SK-N-SH treated with all-trans-retinoic acid at 6 μM for 48 hours (cell line): ENCODE measurements around the gene CCNL2.
"Not testable (repeated sequence)": the region's sequence is repeated elsewhere in the genome, so short reads cannot be mapped to it uniquely, and the experiment has no call there.

Experiments
- ATAC-seq: fragments of 200-7000 bp; cut with Tn5 transposase; 3 replicates; pipeline ENCODE4 v1.9.1; 2020; ENCODE audit warnings: mild to moderate bottlenecking, moderate library complexity
- ARNTL ChIP-seq: fragments of 450-650 bp; formaldehyde crosslinking; IDR thresholded peaks from 2 replicates; pipeline ENCODE4 v1.5.0; 2020; ENCODE audit warnings: low read depth, mild to moderate bottlenecking, moderate library complexity, borderline replicate concordance
- BACH2 ChIP-seq: fragments of 250-450 bp; sonication (Bioruptor Pico); IDR thresholded peaks from 2 replicates; pipeline ENCODE4 v1.9.0; 2021; ENCODE audit warnings: mild to moderate bottlenecking, borderline replicate concordance
- CSDC2 ChIP-seq: fragments of 250-450 bp; sonication (Bioruptor Pico); IDR thresholded peaks from 2 replicates; pipeline ENCODE4 v1.5.0; 2020; ENCODE audit warnings: mild to moderate bottlenecking, moderate library complexity
- ESRRG ChIP-seq: fragments of 250-450 bp; sonication (Bioruptor Pico); IDR thresholded peaks from 2 replicates; pipeline ENCODE4 v1.6.1; 2021; ENCODE audit warnings: mild to moderate bottlenecking
- GLIS3 ChIP-seq: fragments of 250-450 bp; sonication (Bioruptor Pico); IDR thresholded peaks from 2 replicates; pipeline ENCODE4 v1.5.0; 2020; ENCODE audit warnings: mild to moderate bottlenecking, moderate library complexity
- ISL1 ChIP-seq: fragments of 250-450 bp; sonication (Bioruptor Pico); IDR thresholded peaks from 2 replicates; pipeline ENCODE4 v2.1.2; 2022; ENCODE audit warnings: mild to moderate bottlenecking, moderate library complexity
- OSR1 ChIP-seq: fragments of 250-450 bp; sonication (Bioruptor Pico); IDR thresholded peaks from 2 replicates; pipeline ENCODE4 v1.8.0; 2022; ENCODE audit warnings: moderate library complexity, mild to moderate bottlenecking, inconsistent platforms
- RARB ChIP-seq: fragments of 250-450 bp; sonication (Bioruptor Pico); IDR thresholded peaks from 2 replicates; pipeline ENCODE4 v1.8.0; 2021; ENCODE audit warnings: mild to moderate bottlenecking, moderate library complexity
- TOX ChIP-seq: fragments of 250-450 bp; sonication (Bioruptor Pico); IDR thresholded peaks from 2 replicates; pipeline ENCODE4 v1.8.0; 2021; ENCODE audit warnings: mild to moderate bottlenecking, moderate library complexity, borderline replicate concordance
- ZNF70 ChIP-seq: fragments of 450-650 bp; formaldehyde crosslinking; IDR thresholded peaks from 2 replicates; pipeline ENCODE4 v1.5.0; 2020; ENCODE audit warnings: mild to moderate bottlenecking, moderate library complexity
- ZNF8 ChIP-seq: fragments of 450-650 bp; formaldehyde crosslinking; IDR thresholded peaks from 2 replicates; pipeline ENCODE4 v1.5.0; 2020; ENCODE audit warnings: mild to moderate bottlenecking, moderate library complexity
- TF ChIP-seq, protein P1 (sequence below): fragments of 250-450 bp; sonication (Bioruptor Pico); IDR thresholded peaks from 2 replicates; pipeline ENCODE4 v1.5.0; 2020; ENCODE audit warnings: mild to moderate bottlenecking, moderate library complexity
- TF ChIP-seq, protein P2 (sequence below): fragments of 250-450 bp; sonication (Bioruptor Pico); IDR thresholded peaks from 2 replicates; pipeline ENCODE4 v1.5.1; 2020; ENCODE audit warnings: low read depth, mild to moderate bottlenecking, moderate library complexity
- TF ChIP-seq, protein P3 (sequence below): fragments of 250-450 bp; sonication (Bioruptor Pico); IDR thresholded peaks from 2 replicates; pipeline ENCODE4 v1.8.0; 2021; ENCODE audit warnings: low read depth, mild to moderate bottlenecking, moderate library complexity, borderline replicate concordance

Gene CCNL2

DNA sequence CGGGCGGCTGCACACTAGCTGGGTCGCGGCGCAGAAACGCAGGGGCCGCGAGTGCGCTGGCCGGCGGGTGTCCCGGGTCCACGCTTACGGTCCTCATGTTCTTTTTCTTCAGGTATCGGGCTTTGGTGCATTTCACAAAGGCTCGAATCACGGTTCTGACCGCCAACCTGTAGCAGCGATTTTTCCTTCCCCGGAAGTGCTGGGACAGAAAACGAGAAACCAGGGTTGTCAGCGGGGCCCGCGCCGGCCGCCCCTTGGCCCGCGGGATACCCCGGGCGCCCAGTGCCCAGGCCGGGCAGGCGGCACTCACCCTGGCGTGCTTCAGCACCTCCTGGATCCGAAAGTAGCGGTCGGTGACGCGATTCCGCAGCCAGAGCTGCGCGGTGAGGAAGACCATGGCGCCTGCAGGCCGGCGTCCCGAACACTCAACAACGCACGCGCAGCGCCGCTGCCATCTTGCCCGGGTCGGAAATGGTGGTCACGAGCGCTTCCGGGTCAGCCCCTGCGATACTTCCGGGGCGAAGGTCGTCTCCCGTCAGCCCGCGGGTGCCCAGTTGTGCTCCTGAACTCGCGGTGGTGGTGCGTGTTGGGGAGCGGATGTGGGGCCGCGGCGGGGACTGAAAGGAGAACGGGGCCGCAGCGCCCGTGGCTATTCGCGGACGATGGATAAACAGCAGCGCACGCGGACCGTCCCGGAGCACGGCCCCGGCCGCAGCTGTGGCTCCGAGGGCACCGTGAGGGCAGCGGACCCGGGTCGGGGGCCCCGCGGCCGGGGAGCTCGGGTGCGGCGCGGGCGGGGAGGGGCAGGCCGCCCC lies 7.9 kb upstream of the CCNL2 start, which contains the start of gene MRPL20:
MRPL20 (minus strand) TSS at position 473 of the 815 bp plus-strand sequence; CDS start at position 397, 76 bp downstream.
- peak; percentile 95 for ATAC-seq
- TF ChIP-seq, protein P1, sequence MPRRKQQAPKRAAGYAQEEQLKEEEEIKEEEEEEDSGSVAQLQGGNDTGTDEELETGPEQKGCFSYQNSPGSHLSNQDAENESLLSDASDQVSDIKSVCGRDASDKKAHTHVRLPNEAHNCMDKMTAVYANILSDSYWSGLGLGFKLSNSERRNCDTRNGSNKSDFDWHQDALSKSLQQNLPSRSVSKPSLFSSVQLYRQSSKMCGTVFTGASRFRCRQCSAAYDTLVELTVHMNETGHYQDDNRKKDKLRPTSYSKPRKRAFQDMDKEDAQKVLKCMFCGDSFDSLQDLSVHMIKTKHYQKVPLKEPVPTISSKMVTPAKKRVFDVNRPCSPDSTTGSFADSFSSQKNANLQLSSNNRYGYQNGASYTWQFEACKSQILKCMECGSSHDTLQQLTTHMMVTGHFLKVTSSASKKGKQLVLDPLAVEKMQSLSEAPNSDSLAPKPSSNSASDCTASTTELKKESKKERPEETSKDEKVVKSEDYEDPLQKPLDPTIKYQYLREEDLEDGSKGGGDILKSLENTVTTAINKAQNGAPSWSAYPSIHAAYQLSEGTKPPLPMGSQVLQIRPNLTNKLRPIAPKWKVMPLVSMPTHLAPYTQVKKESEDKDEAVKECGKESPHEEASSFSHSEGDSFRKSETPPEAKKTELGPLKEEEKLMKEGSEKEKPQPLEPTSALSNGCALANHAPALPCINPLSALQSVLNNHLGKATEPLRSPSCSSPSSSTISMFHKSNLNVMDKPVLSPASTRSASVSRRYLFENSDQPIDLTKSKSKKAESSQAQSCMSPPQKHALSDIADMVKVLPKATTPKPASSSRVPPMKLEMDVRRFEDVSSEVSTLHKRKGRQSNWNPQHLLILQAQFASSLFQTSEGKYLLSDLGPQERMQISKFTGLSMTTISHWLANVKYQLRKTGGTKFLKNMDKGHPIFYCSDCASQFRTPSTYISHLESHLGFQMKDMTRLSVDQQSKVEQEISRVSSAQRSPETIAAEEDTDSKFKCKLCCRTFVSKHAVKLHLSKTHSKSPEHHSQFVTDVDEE: no peak
- TF ChIP-seq TOX (CRISPR knock-in tag): no peak
- no peak for TF ChIP-seq CSDC2
- TF ChIP-seq ZNF8 (CRISPR knock-in tag): no peak

DNA sequence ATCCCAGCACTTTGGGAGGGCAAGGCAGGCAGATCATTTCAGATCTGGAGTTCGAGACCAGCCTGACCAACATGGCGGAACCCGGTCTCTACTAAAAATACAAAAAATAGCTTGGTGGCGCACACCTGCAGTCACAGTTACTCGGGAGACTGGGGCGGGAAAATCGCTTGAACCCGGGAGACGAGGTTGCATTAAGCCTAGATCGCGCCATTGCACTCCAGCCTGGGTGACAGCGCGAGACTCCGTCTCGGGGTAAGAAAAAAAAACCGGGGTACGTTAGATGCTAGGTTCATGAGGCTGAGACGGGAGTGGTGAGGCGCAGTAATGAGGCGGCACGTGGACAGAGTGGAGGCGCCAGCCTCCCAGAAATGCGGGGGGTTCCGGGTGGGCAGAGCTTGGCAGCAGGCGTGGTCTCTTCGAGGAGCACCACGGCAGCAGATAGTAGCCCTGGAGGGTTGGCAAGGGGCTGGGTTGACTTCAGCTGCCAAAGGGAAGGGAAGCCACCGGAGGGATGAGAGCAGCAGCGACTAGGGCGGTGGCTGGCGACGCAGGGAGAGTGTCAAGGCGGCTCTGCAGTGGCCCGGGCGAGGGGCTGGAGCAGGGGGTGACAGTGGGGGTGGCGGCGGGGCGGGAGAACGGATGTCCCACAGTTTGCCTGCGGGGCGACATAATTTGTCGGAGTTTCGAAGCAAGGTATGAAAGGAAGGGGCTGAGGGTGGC lies 7.1 kb upstream of the CCNL2 start:
- no peak for TF ChIP-seq TOX (CRISPR knock-in tag)
- no peak for TF ChIP-seq BACH2 (CRISPR knock-in tag)
- TF ChIP-seq, protein P2, sequence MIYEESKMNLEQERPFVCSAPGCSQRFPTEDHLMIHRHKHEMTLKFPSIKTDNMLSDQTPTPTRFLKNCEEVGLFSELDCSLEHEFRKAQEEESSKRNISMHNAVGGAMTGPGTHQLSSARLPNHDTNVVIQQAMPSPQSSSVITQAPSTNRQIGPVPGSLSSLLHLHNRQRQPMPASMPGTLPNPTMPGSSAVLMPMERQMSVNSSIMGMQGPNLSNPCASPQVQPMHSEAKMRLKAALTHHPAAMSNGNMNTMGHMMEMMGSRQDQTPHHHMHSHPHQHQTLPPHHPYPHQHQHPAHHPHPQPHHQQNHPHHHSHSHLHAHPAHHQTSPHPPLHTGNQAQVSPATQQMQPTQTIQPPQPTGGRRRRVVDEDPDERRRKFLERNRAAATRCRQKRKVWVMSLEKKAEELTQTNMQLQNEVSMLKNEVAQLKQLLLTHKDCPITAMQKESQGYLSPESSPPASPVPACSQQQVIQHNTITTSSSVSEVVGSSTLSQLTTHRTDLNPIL (CRISPR knock-in tag): no peak
- TF ChIP-seq ARNTL (CRISPR knock-in tag): no peak
- no peak for TF ChIP-seq ZNF70 (CRISPR knock-in tag)
- TF ChIP-seq OSR1 (CRISPR knock-in tag): no peak
- ATAC-seq: peak; percentile 5

DNA sequence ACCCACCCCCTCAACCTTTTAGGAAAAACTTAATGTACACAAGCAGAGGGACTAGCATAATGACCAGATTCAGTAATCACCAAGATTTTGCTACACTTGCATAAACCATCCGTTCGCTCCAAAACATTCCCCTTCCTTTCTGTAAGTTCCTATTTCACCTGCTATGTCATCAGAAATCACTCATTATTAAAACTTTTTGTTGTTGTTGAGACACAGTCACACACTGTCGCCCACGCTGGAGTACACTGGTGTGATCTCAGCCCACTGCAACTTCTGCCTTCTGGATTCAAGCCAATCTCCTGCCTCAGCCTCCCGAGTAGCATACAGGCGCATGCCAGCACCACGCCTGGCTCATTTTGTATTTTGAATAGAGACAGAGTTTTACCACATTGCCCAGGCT lies 4.5 kb upstream of the CCNL2 start:
- ATAC-seq: no peak
- no peak for TF ChIP-seq ZNF8 (CRISPR knock-in tag)
- no peak for TF ChIP-seq ISL1 (CRISPR knock-in tag)

DNA sequence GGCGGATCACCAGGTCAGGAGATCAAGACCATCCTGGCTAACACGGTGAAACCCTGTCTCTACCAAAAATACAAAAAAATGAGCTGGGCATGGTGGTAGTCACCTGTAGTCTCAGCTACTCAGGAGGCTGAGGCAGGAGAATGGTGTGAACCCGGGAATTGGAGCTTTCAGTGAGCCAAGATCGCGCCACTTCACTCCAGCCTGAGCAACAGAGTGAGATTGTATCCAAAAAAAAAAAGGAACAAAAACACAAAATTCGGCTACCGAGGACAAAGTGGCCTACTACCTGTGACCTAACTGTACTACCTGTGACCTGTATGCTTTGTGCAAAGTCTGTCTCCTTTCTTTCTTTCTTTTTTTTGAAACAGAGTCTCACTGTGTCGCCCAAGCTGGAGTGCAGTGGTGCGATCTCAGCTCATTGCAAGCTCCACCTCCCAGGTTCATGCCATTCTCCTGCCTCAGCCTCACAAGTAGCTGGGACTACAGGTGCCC lies 3.8 kb upstream of the CCNL2 start:
- not testable (repeated sequence) for ATAC-seq

DNA sequence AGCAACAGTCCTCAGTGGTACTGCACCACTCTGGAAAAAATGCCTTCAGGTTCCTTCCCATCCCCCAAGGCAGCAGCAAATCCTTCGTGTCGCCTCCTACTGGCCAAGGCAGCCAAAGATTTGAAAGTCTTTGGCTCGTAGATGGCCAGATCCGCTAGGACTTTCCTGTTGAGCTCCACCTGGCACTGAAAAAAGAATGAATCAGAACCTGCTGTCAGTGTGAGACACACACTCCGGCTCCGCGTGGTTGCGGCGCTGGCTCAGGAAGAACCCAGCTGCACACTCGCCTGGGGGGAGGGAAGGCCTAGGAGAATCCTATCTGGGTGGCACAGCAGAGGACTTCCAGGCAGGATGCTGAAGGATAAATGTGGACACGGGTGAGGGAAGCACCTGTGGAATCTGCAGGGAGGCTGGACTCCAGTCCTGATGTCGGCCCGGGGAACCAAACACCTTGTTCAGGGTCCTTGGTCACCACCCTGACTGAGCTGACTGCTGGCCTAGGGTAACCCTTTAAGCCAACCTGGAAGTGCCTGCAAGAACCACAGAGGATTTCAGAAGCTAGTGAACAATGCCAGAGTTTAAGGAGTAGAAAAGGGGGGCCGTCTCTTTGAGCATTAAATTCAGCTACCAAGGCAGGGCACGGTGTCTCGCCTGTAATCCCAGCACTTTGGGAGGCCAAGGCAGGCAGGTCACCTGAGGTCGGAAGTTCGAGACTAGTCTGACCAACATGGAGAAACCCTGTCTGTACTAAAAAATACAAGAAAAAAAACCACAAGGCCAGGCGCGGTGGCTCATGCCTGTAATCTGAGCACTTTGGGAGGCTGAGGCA lies 3.2 kb upstream of the CCNL2 start:
- ATAC-seq: no peak
- no peak for TF ChIP-seq ZNF70 (CRISPR knock-in tag)
- TF ChIP-seq, protein P3, sequence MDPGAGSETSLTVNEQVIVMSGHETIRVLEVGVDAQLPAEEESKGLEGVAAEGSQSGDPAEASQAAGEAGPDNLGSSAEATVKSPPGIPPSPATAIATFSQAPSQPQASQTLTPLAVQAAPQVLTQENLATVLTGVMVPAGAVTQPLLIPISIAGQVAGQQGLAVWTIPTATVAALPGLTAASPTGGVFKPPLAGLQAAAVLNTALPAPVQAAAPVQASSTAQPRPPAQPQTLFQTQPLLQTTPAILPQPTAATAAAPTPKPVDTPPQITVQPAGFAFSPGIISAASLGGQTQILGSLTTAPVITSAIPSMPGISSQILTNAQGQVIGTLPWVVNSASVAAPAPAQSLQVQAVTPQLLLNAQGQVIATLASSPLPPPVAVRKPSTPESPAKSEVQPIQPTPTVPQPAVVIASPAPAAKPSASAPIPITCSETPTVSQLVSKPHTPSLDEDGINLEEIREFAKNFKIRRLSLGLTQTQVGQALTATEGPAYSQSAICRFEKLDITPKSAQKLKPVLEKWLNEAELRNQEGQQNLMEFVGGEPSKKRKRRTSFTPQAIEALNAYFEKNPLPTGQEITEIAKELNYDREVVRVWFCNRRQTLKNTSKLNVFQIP (CRISPR knock-in tag): no peak
- no peak for TF ChIP-seq RARB (CRISPR knock-in tag)
- TF ChIP-seq OSR1 (CRISPR knock-in tag): no peak
- no peak for TF ChIP-seq GLIS3 (CRISPR knock-in tag)

DNA sequence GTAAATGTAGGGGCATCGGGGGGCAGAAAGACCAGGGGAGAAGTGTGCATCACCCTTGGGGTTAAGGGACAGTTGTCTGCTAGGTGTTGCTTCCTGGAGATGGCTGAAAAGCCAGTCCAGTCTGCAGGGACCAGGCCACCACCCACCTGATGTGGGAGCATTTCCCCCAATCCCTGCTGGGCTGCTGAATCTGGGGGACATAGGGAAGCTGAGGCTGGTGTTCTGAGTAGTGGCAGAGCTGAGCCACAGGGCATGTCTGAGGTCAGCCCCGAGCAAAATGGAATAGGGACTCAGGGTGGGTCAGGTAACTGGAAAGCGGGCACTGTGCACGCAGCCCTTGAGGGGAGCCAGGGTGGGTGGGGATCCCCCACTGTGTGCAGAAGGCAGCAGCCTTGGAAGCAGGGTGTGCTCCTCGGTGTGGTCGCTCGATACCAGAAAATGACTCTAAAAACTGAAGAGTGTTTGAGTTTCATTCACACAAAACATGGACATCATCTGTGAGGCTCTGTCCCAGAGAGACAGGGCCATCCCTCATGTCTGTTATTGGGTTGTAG lies 2.4 kb upstream of the CCNL2 start:
- no peak for ATAC-seq
- TF ChIP-seq ESRRG: no peak
